HUDEP-2 (cell line): Measurements from ENCODE around the gene L1CAM.
"Not testable (repeated sequence)": the region's sequence is repeated elsewhere in the genome, so short reads cannot be mapped to it uniquely, and the experiment has no call there.

ENCODE experiments used
- DNase-seq, 76 experiments: peaks; one replicate each; lab custom pipeline; 2025; ENCODE audit not compliant: unreplicated experiment in 76 of 76; lab: John Stamatoyannopoulos, UW

The L1CAM gene

GRCh38 chrX:153831429-153832150 lies 54.4 kb downstream of the L1CAM start:
- no peak for DNase-seq

- DNase-seq = no peak
Measured at GRCh38 chrX:153830640-153831428, 55.1 kb downstream of the L1CAM start.

- no peak for DNase-seq
Measured at GRCh38 chrX:153829799-153830639, 56.0 kb downstream of the L1CAM start, which contains the start of gene PDZD4. Gene PDZD4, minus strand, starts transcription at chrX:153830544. Its CDS starts 246 bp downstream, at chrX:153830298.

GRCh38 chrX:153829549-153829798 lies 56.5 kb downstream of the L1CAM start:
- DNase-seq = no peak

GRCh38 chrX:153828723-153829548 lies 57.0 kb downstream of the L1CAM start:
- no peak for DNase-seq

- no peak for DNase-seq
Measured at GRCh38 chrX:153828308-153828707, 57.7 kb downstream of the L1CAM start.

- no peak for DNase-seq
Measured at GRCh38 chrX:153827903-153828302, 58.1 kb downstream of the L1CAM start.

GRCh38 chrX:153827016-153827415 lies 59.0 kb downstream of the L1CAM start:
- DNase-seq = no peak

GRCh38 chrX:153825042-153825441 lies 60.9 kb downstream of the L1CAM start:
- no peak for DNase-seq

- DNase-seq = no peak
Measured at GRCh38 chrX:153824348-153824747, 61.6 kb downstream of the L1CAM start.

- DNase-seq = no peak
Measured at GRCh38 chrX:153821066-153821465, 64.9 kb downstream of the L1CAM start.

GRCh38 chrX:153820601-153821000 lies 65.4 kb downstream of the L1CAM start:
- DNase-seq = no peak

GRCh38 chrX:153819384-153820040 lies 66.5 kb downstream of the L1CAM start:
- no peak for DNase-seq

- DNase-seq = peak in 2 of 76 experiments; percentile 0 to 13
Measured at GRCh38 chrX:153818571-153819383, 67.2 kb downstream of the L1CAM start.

- not testable (repeated sequence) for DNase-seq
Measured at GRCh38 chrX:153818064-153818463, 67.9 kb downstream of the L1CAM start.

GRCh38 chrX:153816831-153817690 lies 68.9 kb downstream of the L1CAM start:
- DNase-seq = peak in 15 of 76 experiments; percentile 3 to 32 (median 10)

- no peak for DNase-seq
Measured at GRCh38 chrX:153814591-153815315, 71.2 kb downstream of the L1CAM start.
